ENCODE data around the gene SLC4A2. TPM values are rescaled to one million over a fixed set of nuclear protein-coding genes. Genes with fewer than 3 reads are reported as not detected.
"Not testable (repeated sequence)": the region's sequence is repeated elsewhere in the genome, so short reads cannot be mapped to it uniquely, and the experiment has no call there.

The SLC4A2 gene
- polyA plus RNA-seq, 5 donors = 81.9 to 121 (median 103) TPM

DNA sequence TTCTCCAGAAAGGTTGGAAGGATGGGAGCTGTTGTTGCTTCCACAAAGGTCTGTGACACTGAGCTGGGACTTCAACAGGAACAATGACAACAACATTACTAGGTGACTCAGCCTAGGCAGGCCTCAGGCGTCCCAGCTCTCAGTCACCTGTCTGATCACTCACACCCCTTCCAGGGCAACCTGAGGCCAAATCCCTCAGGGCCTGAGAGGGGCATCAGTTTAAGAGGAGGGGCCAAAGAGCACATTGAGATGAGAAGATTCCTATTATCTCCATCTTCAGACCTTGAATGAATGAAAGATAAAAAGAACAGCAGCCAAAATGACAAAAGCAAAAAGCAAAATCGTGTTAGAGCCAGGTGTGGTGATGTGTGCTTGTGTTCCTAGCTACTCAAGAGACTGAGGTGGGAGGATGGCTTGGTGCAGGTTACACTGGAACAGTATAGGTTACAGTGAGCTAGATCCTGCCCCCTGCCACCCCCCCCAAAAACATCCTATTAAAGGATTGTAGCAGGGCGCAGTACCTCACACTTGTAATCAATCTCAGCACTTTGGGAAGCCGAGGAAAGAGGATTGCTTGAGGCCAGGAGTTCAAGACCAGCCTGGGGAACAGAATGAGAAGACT is 34.8 kb upstream of the SLC4A2 start, which contains the start of gene ATG9B:
Gene ATG9B, minus strand, starts transcription at position 60 of the 622 bp plus-strand sequence. CDS start 71 bp downstream, outside the sequence.
- DNase-seq = no peak

DNA sequence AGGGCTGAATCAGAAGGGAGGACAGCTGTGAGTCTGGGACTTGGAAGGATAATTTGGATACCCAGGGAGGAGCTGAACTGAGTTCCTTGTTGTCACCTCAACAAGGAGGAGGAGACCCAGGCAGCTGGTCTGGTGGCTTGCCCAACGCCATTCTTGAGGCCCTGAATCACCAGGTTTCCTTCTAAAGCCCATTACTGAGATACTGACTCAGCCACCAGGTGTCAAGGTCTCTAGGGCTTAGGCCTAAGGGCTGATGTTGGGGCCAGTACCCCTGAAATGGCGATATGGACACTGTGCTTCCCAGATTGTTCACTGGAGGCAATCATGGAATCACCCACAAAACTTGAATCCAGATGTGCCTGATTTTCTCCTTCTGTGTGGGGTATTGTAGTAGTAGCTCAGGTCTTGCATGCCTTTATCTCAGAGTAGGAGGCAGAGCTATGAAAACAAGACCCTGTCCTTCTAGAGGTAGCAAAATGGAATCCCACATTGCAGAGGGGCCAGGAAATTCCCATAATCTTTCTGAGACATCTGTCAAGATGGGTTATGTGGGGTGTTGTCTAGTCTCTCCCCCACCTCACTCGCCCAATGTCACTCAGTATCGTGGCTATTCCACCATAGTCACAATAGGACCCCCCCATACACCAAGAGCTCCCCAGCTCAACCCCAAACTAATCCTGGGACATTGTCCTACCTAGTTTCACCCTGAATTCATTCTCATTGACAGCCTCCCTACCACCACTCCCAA is 33.3 kb upstream of the SLC4A2 start:
- no peak for DNase-seq

- DNase-seq = not testable (repeated sequence)
Observed at GRCh38 chr7:151026771-151027727, 32.3 kb upstream of the SLC4A2 start.

DNA sequence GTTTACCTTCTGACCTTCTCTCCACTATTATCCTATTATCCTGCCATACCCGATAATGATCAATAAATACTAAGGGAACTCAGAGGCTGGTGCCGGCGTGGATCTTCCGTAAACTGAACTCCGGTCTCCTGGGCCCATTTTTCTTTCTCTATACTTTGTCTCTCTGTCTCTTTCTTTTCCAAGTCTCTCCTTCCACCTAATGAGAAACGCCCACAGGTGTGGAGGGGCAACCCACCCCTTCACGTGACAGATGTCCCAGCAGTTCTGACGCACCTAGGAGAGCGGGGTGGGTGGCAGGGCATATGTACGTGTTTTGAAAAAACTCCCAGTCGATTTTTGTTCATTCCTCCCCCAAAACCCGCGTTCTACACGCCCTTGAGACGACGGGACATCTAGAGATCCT is 31.7 kb upstream of the SLC4A2 start:
- not testable (repeated sequence) for DNase-seq

DNA sequence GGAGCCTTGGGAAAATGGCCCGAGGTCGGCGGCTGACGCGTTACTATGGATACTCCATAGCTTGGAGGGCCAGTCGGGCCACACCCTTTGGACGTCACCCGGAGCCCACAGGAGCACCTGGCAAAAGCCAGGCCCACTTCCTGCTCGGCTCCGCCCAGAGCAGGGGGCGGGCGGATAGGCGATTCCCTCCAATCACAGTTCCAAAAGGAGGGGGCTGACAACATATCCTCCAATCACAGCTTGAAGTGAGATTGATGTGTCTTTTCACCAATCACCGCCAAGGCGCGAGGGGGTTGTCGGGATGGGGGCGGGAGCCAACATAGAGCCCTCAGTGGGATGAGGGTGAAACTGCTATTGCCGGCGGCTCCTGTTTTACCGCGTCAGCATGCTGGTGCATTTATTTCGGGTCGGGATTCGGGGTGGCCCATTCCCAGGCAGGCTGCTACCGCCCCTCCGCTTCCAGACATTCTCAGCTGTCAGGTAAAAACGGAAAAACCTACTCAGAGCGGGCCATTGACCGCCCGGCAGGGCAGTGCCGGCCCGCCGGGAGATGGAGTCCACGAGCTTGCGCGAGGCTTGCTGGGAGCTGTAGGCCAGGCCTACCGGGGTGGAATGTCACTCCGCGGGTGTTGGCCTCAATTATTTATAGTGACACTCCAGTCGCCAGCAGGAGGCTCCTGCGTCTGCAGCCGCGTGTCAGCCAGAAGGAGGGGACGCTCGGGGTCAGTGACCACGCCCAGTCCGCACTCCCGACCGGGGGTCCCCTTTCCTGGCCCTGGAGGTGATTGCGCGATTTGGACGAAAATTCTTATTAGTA is 31.1 kb upstream of the SLC4A2 start, which contains the start of gene ABCB8:
Gene ABCB8, plus strand, starts transcription at position 320 of the 817 bp plus-strand sequence. Its CDS starts 66 bp downstream, at position 386.
- peak; percentile 99 to 100 for DNase-seq

DNA sequence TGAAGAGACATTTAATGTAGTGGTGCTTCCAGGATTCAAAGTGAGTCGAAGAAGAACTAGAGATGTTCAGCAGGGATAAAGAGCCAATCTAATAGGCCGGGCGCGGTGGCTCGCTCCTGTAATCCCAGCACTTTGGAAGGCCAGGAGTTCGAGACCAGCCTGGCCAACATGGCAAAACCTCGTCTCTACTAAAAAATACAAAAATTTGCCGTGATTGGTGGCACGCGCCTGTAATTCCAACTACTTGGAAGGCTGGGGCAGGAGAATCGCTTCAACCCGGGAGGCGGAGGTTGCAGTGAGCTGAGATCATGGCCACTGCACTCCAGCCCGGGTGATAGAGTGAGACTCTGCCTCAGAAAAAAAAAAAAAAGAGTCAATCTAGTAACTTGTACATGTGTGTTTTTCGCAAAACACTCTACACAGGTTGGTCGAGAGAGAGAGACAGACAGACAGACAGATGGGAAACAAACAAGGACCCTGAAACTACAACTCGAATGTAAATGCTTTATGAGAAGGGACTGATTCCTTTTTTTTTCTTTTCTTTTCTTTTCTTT is 30.4 kb upstream of the SLC4A2 start:
- no peak for DNase-seq

GRCh38 chr7:151031011-151031410 is 28.4 kb upstream of the SLC4A2 start:
- no peak for DNase-seq

GRCh38 chr7:151032936-151033863 is 26.2 kb upstream of the SLC4A2 start:
- DNase-seq = no peak

DNA sequence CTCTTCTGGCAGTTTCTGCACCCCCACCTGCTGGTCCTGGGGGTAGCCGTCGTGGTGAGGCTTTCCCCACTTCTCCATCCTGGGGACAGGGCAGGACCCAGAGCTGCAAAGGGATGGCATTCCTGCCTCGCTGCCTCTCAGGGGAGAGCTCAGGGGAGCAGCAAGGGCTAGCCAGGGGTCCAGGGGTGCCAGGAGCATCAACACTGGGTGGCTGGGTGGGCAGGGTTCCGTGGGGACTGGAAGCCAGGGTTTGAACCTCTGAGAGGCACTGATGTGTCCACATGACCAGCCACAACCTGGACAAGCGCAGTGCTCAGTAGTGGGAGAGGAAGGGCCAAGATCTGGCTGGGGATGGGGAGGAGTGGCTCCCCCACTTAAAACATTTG is 25.5 kb upstream of the SLC4A2 start:
- DNase-seq = no peak

- DNase-seq = no peak
Observed at GRCh38 chr7:151034312-151035025, 24.9 kb upstream of the SLC4A2 start.

DNA sequence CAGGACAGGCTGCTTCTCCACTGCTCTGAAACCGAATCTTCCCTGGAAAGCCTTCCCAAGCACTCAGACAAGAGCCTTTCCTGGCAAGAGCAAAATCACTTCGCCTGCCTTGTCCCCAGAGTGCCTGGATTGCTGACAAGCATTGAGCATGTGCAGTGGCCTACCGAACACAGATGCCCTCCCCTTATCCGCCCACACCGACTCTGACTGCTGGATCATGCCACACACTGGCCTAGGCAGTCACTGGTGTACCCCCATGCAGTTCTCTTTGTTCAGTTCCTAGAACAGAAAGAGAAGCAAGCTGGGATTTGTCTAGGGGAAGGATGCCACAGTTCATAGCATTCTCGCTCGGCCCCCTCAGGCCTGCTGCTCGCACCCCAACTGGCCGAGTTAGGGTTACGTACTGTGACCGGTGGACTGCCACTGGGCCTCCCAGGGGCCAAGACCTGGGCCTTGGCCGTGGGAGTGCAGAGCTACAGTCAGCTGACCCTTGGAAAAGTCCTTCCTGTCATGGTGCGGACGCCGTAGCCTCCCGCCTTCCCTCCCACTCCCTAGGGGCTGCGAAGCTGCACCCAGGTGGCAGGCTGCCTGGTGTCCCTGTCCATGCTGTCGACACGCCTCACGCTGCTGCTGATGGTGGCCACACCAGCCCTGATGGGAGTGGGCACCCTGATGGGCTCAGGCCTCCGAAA is 24.2 kb upstream of the SLC4A2 start:
- DNase-seq = no peak

- no peak for DNase-seq
Observed at GRCh38 chr7:151035902-151036301, 23.5 kb upstream of the SLC4A2 start.

- DNase-seq = no peak
Observed at GRCh38 chr7:151038951-151039849, 20.2 kb upstream of the SLC4A2 start.

DNA sequence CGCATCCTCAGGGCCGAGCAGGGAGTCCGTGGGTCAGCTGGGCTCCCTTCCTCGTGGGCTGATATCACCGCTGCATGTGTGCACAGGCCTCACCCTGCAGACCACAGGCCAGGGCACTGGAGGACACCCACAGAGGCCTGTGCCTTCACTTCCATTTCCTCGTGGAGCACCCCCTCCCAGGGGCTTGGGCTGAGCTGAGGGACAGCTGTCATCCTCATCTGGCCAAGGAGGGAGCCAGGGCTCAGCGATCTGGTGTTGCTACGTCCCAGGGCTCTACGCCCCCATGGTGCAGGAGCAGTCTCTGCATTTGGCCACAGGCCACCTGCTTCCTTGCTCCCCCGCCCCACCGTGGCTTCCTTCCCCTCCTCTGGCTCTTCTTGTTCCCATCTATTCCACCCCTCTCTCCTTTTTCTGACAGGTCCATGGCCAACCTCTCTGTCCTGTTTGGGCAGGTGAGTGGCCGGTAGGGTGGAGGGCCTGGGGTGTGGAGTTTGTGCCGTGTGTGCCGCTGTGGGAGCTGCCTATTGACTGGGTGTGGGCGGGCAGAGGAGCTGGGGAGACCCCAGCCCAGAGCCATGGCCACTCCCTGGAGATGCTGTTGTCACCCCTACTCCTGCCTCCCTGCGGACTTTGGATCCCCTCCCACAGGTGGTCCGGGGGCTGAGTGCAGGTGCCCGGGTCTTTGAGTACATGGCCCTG is 19.4 kb upstream of the SLC4A2 start:
- DNase-seq = no peak

DNA sequence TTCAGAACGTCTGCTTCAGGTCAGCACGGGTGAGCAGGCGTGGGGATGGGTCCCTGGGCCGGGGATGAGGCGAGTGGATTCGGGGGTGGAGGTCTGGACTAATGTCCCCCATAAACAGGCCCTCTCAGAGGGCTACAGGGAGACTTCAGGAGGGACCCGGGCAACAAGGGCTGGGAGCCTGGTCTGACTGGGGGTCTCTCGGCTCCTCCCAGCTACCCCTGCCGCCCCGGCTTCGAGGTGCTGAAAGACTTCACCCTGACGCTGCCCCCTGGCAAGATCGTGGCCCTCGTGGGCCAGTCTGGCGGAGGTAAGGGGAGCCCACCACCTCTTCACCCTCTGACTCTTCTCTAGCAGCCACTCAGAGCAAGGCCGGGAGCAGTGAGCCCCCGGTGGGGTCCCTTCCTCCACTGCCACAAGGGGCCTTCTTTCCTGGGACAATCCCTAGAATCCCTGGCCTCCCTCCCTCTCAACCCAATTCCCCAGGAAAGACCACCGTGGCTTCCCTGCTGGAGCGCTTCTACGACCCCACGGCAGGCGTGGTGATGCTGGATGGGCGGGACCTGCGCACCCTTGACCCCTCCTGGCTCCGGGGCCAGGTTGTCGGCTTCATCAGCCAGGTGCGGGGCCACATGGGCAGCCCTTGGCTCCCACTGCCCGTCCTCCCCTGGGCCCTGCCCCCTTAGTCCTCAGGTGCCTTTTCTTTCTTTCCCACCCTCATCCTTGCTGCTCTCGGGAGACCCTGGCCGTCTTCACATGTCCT is 18.6 kb upstream of the SLC4A2 start:
- no peak for DNase-seq

DNA sequence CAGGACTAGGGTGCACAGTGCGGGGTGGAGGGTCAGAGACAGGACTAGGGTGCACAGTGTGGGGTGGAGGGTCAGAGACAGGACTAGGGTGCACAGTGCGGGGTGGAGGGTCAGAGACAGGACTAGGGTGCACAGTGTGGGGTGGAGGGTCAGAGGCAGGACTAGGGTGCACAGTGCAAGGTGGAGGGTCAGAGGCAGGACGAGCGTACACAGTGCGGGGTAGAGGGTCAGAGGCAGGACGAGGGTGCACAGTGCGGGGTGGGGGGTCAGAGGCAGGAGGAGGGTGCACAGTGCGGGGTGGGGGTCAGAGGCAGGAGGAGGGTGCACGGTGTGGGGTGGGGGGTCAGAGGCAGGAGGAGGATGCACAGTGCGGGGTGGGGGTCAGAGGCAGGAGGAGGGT is 15.9 kb upstream of the SLC4A2 start:
- DNase-seq = not testable (repeated sequence)
